ENCODE measurements around the gene P2RY2.
A peak's percentile ranks its signal among the peaks of the same experiment; 100 is the strongest.

Gene P2RY2

GRCh38 chr11:73206801-73207200, 11.3 kb upstream of the P2RY2 start:
- no peak for DNase-seq

GRCh38 chr11:73209892-73210291, 8.2 kb upstream of the P2RY2 start:
- no peak for DNase-seq

DNA sequence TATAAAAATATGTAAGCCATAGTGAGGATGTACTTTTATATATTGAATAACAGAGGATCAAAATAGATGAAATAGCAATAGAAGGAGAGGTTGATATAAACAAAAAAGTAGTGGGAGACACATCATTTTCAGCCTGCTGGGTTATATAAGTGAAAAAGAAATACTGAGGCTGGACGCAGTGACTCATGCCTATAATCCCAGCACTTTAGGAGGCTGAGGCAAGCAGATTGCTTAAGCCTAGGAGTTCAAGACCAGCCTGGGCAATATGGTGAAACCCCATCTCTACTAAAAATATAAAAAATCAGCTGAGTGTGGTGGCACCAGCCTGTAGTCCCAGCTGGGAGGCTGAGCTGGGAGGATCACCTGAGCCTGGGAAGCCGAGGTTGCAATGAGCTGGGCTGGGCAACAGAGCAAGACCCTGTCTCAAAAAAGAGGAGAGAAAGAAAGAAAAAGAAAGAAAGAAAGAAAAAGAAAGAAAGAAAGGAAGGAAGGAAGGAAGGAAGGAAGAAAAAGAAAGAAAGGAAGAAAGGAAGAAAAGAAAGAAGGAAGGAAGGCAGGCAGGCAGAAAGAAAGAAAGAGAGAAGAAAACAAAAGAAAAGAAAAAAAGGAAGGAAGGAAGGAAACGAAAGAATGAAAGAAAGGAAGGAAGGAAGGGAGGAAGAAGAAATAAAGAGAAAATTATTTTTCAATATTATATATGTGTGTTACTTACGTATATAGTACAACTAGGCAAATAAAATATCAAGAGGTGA, 7.0 kb upstream of the P2RY2 start:
- DNase-seq, result peak; percentile 27

GRCh38 chr11:73213196-73214143, 4.6 kb upstream of the P2RY2 start:
- DNase-seq, result no peak

GRCh38 chr11:73215191-73216134, 2.6 kb upstream of the P2RY2 start:
- peak; percentile 43 for DNase-seq

- peak; percentile 25 for DNase-seq
Observed at GRCh38 chr11:73216465-73216864, 1.6 kb upstream of the P2RY2 start.

DNA sequence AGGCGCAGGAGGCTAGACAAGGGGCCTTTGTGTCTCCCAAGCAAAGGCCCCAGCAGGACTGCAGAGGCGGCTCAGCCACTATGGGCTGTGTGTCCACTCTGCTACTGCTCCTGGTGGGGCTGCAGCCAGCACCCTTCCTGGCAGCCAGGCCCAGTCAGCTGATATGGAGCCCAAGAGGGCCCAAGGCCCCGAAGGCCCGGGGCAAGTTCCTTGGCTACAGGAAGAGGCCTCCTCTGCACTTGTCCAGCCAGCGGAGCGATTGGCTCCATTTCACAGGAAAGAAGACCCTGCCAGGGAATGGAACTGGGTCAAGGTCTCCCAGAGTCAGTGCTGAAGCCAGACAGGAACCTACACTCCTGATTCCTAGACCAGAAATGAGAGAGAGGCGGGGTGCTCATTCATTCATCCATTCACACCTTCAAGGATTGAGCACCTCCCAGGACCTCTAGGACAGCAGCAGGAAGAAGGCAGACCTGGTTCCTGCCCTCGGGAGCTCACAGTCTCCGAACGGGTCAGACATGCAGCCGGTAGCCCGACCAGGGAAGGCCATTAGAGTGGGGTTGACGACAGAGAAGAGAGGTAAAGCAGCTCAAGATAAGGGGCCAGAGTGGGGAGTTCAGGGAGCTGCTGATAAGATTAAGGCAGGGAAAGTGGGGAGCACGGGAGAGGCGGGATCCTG, 811 bp upstream of the P2RY2 start:
- no peak for DNase-seq

DNA sequence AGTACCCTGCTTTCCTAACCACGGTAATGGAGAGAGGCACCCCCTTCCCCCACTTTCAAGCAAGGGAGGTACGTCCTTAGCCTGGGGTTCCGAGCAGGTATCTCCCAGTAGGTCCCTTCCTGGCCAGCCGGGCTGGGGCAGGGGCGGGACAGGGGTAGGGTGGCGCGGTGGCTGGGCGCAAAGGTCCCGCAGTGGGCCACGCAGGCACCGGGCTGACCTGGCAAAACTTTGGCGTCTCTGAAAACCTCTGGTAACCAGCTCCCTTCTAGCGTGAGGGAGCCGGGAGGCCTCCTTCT, 323 bp upstream of the P2RY2 start:
- no peak for DNase-seq

- no peak for DNase-seq
Observed at GRCh38 chr11:73218830-73219215, 742 bp downstream of the P2RY2 start.

- no peak for DNase-seq
Observed at GRCh38 chr11:73219396-73220285, 1.6 kb downstream of the P2RY2 start.

GRCh38 chr11:73221451-73221850, 3.4 kb downstream of the P2RY2 start:
- DNase-seq, result no peak

- DNase-seq, result no peak
Observed at GRCh38 chr11:73221996-73222395, 3.9 kb downstream of the P2RY2 start.

DNA sequence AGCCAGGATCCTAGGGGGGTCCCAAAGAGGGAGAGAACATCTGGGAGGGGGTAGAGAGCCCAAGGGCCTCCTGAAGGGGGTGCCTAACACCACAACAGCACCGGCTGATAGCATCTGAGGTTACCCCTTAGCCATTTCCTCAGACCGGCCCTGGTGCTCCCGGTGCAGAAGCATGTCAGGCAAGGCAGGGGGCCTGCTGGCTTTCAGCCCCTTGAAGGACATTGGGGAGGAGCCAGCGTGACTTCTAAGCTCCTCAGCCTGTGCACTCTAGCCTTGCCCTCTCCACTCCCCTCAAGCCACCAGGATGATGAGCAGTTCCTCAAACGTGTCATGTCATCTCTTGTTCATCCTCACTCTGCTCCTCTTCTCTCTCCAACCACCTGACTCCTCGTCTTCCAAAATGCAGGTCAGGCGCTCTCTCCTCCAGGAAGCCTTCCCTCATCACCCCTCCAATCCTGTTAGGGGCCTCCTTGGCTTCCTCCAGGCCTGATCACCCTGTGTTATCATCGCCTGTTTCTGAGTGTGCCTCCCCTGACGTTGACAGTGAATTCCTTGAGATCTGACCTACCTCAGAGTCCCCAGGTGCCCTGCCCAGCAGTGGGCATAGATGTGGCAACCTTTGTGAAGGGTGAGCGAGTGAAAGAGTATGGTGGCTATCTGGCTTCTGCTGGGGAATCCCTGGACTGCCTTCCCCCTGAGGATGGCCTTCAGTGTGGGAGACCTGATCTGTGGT, 6.1 kb downstream of the P2RY2 start:
- peak; percentile 21 for DNase-seq

DNA sequence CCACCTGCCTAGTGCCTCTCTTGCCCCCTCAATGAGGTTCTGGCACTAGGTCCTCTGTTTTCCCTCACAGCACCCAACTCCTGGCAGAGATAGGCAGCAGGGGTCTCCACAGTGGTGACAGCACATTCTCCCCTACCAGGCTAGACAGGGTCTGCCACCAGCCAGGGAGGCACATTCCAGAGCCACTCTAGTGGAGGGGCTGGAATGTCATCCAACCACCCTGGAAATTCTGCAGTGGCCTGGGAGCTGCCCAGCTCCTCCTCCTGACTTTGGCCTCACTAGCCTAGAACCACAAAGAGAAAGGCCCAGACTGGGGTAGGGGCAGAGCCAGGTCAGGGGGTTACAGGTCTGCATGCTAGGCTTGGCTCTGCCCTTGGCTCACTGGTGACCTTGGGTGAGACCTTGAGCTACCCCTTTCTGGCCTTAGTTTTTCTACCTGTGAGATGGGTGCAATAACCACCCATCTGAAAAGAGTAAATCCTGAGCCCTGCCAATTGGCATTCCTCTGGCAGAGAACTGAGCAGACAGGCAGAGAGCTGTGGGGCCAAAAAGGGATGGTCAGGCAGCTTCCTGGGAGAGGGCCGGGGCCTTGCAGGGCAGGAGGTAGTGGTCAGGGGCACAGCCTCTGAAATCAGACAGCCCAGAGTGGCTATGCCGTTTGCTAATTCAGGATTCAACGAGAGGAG, 7.1 kb downstream of the P2RY2 start:
- no peak for DNase-seq

DNA sequence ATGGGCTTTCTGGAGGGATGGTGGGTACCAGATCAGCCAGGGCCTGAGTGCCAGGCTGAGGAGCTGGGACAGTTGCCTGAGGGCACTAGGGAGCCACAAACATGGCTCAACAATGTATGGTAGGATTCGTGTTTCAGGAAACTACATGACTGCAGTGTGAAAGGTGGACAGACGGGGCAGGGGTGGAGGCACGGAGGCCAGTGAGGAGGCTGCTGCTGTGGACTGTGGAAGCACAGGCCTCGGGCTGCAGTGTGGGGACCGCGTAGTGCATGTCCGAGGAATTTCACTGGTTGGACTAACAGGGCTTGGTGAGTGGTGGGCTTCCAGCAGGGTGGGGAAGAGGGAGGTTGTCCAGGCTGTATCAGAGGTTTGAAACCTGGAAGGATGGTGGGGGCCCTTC, 7.8 kb downstream of the P2RY2 start:
- no peak for DNase-seq

DNA sequence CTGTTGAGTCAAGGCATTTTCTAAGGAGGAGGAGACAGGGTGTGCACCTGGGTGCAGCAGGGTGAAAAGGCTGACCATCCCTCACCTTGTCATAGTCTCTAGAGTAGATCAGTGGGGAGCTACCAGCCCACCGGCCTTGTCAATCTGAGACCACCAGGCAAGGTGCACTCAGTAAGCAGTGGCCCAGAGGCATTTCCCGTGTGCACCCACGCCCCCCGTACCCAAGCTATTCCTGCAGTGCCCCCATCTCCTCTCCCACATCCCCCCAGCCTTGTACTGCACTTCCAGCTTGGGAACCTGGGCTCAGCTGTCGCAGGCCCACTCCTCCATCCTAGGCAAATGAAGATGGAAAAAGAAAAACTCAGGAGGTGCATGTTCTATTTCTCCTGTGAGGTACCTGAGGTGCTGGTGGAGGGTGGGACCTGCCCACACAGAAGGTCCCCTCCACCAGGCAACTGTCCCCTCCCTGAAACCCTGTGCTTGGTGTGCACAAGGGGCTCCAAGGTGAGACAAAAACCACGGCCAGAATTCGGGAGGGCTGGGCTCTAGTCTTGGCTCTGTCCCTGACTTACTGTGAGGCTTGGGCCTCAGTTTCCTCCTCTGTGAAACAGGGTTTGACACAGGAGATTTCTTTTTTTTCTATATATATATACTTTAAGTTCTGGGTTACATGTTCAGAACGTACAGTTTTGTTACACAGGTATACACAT, 8.4 kb downstream of the P2RY2 start:
- DNase-seq, result no peak

- DNase-seq, result no peak
Observed at GRCh38 chr11:73227571-73228211, 9.6 kb downstream of the P2RY2 start.

DNA sequence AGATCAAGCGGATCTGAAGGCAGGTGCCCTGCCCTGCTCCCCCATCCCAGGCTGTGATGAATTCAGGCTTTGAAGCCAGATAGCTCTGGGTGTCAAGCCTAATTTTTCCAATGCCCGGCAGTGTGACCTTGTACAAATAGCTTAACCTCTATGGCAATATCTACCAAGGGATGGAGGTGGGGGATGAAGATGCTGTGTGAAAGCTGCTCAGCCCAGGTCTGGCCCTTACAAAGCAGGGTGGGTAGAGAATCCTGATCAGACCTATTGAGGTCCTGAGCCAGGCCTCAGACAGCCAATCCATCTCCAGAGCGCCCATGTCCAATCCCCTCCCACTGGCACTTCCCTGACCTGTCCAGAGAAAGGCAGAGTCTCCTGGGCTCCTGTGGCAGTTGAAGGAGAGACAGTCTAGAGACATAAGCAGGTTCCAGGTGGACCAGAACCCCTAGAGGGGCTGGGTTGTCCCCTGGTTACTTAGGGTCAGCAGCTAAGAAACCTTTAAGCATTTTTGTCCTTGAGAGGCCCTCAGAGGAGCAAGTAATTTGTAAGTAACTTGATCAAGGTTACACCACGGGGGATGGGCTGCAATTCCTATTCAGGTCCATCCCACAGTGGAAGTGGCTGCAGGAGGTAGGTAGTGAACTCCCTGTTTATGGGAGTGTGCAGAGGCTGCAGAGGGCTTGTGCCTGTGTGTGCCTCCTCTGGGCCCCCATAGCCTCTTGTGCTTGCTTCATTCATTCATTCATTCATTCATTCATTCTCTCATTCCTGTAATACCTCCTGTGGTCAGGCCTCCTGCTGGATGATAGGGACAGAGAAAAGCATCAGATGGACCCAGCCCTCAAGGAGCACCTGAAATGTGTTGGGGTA, 10.4 kb downstream of the P2RY2 start:
- DNase-seq, result no peak

Data from GF-D8 (cell line).